OCI-LY3 (cell line): ENCODE results near the gene CHRD.

Experiments
- H2AFZ ChIP-seq: fragments of 200-600, 300-600 bp; shearing (Covaris generic); 2 replicates; pipeline ENCODE4 v1.6.0; 2014; ENCODE audit warnings: antibody characterized with exemption, low read depth, low read length
- H3K27ac ChIP-seq: fragments of 200-600, 300-600 bp; sonication (generic); 2 replicates; pipeline ENCODE4 v1.5.1; 2014; ENCODE audit warnings: mild to moderate bottlenecking, low read length, moderate library complexity, mixed read lengths
- H3K27me3 ChIP-seq: fragments of 200-600, 300-600 bp; sonication (generic); 2 replicates; pipeline ENCODE4 v1.6.1; 2014; ENCODE audit warnings: low read depth, low read length, mixed read lengths
- H3K36me3 ChIP-seq: fragments of 200-600, 300-600 bp; sonication (generic); replicated peaks from 2 replicates; pipeline ENCODE3; 2014; ENCODE audit warnings: low read depth, low read length, mixed read lengths
- H3K4me1 ChIP-seq: fragments of 300-600, 200-600 bp; sonication (generic); 2 replicates; pipeline ENCODE4 v1.6.1; 2014; ENCODE audit warnings: low read length, mixed read lengths
- H3K4me2 ChIP-seq: fragments of 200-600, 300-600 bp; sonication (generic); 2 replicates; pipeline ENCODE4 v1.6.1; 2014; ENCODE audit warnings: low read length, mixed read lengths
- H3K4me3 ChIP-seq: fragments of 300-600, 200-600 bp; sonication (generic); 2 replicates; pipeline ENCODE4 v1.5.1; 2014; ENCODE audit warnings: antibody characterized with exemption, mild to moderate bottlenecking, low read length, moderate library complexity
- H3K79me2 ChIP-seq: fragments of 300-600, 200-600 bp; shearing (Covaris generic); 2 replicates; pipeline ENCODE4 v1.6.1; 2014; ENCODE audit warnings: mild to moderate bottlenecking, low read length, mixed read lengths
- H3K9ac ChIP-seq: fragments of 300-600, 200-600 bp; shearing (Covaris generic); 2 replicates; pipeline ENCODE4 v1.6.0; 2014; ENCODE audit warnings: mild to moderate bottlenecking, low read length, moderate library complexity
- H3K9me3 ChIP-seq: fragments of 200-600, 300-600 bp; shearing (Covaris generic); 2 replicates; pipeline ENCODE4 v1.6.1; 2014; ENCODE audit warnings: low read length, mixed read lengths; ENCODE audit not compliant: insufficient read depth
- H4K20me1 ChIP-seq: fragments of 200-600, 300-600 bp; sonication (generic); 2 replicates; pipeline ENCODE4 v1.6.1; 2016; ENCODE audit warnings: low read length, mixed read lengths; ENCODE audit not compliant: insufficient read depth
- EZH2phosphoT487 ChIP-seq: fragments of 200-600 bp; shearing (Covaris generic); IDR thresholded peaks from 2 replicates; pipeline ENCODE4 v1.6.1; 2018; ENCODE audit warnings: antibody characterized with exemption, mixed run types, low read depth
- TF ChIP-seq, protein P1 (sequence below): fragments of 200-600, 300-600 bp; sonication (generic); IDR thresholded peaks from 2 replicates; pipeline ENCODE4 v1.5.1; 2014; ENCODE audit warnings: antibody characterized with exemption, low read length, low read depth

CHRD gene

DNA sequence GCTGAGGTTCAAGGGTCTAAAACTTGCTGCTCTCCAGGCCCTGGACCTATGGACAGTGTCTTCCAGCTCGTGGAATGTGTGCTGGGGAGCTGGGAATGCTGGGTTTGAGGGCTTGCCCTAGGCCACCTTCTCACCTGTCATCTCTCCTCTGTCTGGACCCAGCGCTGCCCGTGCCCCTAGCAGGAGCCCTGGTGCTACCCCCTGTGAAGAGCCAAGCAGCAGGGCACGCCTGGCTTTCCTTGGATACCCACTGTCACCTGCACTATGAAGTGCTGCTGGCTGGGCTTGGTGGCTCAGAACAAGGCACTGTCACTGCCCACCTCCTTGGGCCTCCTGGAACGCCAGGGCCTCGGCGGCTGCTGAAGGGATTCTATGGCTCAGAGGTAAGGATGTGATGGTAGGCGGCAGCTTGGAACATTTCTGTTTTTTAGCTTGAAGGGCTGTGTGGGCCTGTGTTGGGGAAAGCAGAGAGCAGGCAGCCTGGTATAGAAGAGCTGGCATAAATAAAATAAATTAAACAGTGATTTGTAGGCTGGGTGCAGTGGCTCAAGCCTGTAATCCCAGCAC, 5.1 kb downstream of the CHRD start:
- H3K9me3 ChIP-seq, result no peaks in the 10 kb centered on the region
- no peak overlapping the region for H3K4me2 ChIP-seq
- H4K20me1 ChIP-seq, result no peaks in the 10 kb centered on the region
- H3K27me3 ChIP-seq, result no peaks in the 10 kb centered on the region
- H3K36me3 ChIP-seq, result no peaks in the 10 kb centered on the region
- H3K27ac ChIP-seq, result no peak overlapping the region
- H3K4me3 ChIP-seq, result no peak overlapping the region
- TF ChIP-seq, protein P1, sequence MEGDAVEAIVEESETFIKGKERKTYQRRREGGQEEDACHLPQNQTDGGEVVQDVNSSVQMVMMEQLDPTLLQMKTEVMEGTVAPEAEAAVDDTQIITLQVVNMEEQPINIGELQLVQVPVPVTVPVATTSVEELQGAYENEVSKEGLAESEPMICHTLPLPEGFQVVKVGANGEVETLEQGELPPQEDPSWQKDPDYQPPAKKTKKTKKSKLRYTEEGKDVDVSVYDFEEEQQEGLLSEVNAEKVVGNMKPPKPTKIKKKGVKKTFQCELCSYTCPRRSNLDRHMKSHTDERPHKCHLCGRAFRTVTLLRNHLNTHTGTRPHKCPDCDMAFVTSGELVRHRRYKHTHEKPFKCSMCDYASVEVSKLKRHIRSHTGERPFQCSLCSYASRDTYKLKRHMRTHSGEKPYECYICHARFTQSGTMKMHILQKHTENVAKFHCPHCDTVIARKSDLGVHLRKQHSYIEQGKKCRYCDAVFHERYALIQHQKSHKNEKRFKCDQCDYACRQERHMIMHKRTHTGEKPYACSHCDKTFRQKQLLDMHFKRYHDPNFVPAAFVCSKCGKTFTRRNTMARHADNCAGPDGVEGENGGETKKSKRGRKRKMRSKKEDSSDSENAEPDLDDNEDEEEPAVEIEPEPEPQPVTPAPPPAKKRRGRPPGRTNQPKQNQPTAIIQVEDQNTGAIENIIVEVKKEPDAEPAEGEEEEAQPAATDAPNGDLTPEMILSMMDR, result no peak
- TF ChIP-seq EZH2phosphoT487, result no peak
- no peaks in the 10 kb centered on the region for H3K4me1 ChIP-seq
- no peak overlapping the region for H2AFZ ChIP-seq
- H3K9ac ChIP-seq, result no peak overlapping the region
- no peaks in the 10 kb centered on the region for H3K79me2 ChIP-seq

DNA sequence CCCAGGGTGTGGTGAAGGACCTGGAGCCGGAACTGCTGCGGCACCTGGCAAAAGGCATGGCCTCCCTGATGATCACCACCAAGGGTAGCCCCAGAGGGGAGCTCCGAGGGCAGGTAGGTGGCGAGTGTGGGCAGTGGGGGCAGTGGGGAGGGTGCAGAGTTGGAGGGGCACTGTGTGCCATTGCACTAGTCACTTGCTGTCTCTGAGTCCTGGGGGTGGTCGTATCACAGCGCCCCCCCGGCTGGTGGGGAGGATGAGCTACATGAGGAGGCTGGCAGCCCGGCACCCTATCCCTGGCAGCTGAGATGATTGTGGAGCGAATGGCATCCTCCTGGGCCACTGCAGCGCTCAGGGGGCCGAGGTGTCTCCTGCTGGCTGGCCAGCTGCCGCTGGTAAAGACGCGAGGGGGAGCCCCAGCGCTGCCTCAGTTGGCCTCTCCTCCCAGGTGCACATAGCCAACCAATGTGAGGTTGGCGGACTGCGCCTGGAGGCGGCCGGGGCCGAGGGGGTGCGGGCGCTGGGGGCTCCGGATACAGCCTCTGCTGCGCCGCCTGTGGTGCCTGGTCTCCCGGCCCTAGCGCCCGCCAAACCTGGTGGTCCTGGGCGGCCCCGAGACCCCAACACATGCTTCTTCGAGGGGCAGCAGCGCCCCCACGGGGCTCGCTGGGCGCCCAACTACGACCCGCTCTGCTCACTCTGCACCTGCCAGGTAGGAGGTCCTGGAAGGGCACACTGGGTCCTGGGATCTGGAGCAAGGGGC, 6.4 kb downstream of the CHRD start:
- Histone ChIP-seq H3K27ac (no peak overlapping the region), H3K4me2 (no peak overlapping the region), H3K27me3 (no peaks in the 10 kb centered on the region), H3K4me1 (no peaks in the 10 kb centered on the region), H3K79me2 (no peaks in the 10 kb centered on the region), H4K20me1 (no peaks in the 10 kb centered on the region), H3K9ac (no peak overlapping the region), H3K36me3 (no peaks in the 10 kb centered on the region), H2AFZ (no peak overlapping the region), H3K4me3 (no peak overlapping the region), H3K9me3 (no peaks in the 10 kb centered on the region)
- no peak for TF ChIP-seq EZH2phosphoT487
- TF ChIP-seq, protein P1, result no peak

DNA sequence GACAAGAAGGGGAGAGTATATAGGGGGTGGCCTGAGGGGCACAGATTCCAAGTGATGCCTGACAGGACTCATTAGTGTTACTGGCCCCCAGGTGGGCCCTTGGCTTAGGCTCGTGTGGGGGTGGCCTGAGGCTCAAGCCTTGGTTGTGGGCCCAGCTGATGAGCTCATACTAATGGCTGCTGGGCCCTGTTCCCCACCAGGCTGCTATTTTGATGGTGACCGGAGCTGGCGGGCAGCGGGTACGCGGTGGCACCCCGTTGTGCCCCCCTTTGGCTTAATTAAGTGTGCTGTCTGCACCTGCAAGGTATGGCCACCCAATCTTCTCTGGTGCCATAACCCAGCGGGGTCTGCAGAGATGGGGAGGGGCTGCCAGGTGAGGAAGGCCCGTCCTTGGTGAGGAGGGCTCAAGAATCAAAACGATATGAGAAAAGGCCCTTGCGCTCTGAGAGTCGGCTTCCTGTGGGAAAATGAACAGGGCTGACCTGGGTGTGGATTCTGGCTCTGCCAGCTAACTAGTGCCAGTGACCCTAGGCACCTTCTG, 7.4 kb downstream of the CHRD start:
- no peak overlapping the region for H3K9ac ChIP-seq
- TF ChIP-seq, protein P1, result no peak
- no peak for TF ChIP-seq EZH2phosphoT487
- no peak overlapping the region for H3K4me3 ChIP-seq

DNA sequence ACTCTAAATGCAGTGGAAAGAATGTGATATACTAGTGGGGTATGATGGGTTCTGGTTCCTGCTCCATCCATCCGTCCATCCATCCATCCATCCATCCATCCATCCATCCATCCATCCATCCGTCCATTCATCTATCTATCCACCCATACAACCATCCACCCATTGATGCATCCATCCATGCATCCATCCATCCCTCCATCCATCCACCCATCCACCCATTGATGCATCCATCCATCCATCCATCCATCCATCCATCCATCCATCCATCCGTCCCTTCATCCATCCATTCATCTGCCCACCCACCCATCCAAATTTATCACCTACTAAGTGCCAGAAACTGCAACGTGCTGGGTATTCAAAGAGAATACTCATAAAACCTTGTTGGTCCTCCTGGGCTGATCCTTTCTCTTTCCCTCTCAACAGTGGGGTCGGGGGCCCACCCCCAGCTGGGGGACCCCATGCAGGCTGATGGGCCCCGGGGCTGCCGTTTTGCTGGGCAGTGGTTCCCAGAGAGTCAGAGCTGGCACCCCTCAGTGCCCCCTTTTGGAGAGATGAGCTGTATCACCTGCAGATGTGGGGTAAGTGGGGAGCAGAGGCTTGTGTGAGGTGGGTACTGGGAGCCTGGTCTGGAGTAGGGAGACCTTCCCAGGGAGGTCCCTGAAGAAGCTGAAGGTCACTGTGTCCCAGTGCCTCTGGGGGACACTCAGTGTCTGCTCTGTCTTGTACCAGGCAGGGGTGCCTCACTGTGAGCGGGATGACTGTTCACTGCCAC, 8.5 kb downstream of the CHRD start:
- Histone ChIP-seq H3K4me1 (no peaks in the 10 kb centered on the region), H2AFZ (no peak overlapping the region), H3K36me3 (no peaks in the 10 kb centered on the region), H3K27ac (no peak overlapping the region), H3K9ac (no peak overlapping the region), H3K79me2 (no peaks in the 10 kb centered on the region), H3K9me3 (no peaks in the 10 kb centered on the region), H4K20me1 (no peaks in the 10 kb centered on the region), H3K27me3 (no peaks in the 10 kb centered on the region), H3K4me2 (no peak overlapping the region), H3K4me3 (no peak overlapping the region)
- TF ChIP-seq EZH2phosphoT487, result no peak

More for the DNA sequence above, 7.4 kb downstream of the CHRD start:
- Histone ChIP-seq H3K27ac (no peak overlapping the region), H3K36me3 (no peaks in the 10 kb centered on the region), H2AFZ (no peak overlapping the region), H3K9me3 (no peaks in the 10 kb centered on the region), H3K79me2 (no peaks in the 10 kb centered on the region), H3K4me2 (no peak overlapping the region), H3K27me3 (no peaks in the 10 kb centered on the region), H4K20me1 (no peaks in the 10 kb centered on the region), H3K4me1 (no peaks in the 10 kb centered on the region)
